Measurements from ENCODE around the gene ANKRD10.

The ANKRD10 gene

DNA sequence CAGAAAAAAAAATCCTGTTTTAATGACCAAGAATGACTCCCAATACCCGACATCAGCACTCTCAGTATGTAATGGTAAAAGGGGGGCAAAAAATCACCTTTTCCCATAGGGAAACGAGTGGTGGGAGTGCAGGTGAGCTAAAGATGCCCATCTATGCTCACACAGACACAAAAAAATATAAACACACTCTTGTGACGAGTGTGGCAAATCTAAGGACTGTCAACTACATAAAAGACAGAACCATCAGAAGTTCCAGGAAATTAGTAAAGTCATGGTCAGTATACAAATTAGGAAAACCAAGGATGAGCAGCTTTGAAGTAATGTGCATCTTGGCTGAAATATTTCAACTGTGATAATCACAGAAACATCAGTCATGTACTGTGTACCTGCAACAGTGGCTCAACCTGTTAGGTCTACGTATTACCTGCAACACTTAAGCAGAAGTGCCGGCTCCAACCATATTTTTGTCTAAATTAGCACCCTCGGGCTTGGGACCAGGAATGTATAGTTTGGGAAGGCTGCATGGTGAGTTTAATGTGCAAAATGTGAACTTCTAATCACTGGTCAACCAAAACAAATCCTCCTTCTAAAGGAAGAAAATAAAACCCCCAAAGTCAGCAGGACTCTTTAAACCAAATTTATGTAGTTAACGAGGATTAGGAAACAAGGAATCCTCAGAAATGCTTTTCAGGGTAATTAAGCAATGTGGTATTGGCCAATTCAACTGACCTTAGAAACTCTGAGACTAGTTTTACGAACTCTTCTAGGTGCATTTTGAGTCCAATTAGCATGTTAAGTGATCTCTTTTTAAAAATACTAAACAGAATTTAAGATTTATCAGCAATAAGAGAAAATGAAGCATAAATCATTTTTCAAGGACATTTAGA, 24.3 kb downstream of the ANKRD10 start:
- TF ChIP-seq, protein P1, sequence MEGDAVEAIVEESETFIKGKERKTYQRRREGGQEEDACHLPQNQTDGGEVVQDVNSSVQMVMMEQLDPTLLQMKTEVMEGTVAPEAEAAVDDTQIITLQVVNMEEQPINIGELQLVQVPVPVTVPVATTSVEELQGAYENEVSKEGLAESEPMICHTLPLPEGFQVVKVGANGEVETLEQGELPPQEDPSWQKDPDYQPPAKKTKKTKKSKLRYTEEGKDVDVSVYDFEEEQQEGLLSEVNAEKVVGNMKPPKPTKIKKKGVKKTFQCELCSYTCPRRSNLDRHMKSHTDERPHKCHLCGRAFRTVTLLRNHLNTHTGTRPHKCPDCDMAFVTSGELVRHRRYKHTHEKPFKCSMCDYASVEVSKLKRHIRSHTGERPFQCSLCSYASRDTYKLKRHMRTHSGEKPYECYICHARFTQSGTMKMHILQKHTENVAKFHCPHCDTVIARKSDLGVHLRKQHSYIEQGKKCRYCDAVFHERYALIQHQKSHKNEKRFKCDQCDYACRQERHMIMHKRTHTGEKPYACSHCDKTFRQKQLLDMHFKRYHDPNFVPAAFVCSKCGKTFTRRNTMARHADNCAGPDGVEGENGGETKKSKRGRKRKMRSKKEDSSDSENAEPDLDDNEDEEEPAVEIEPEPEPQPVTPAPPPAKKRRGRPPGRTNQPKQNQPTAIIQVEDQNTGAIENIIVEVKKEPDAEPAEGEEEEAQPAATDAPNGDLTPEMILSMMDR (conservative IDR thresholded peaks at IDR 0.05) = no peak
- no peak overlapping the region for H3K27ac ChIP-seq

- H3K27ac ChIP-seq = no peak overlapping the region
- TF ChIP-seq, protein P1 (conservative IDR thresholded peaks at IDR 0.05) = no peak
These were observed 26.5 kb downstream of the ANKRD10 start for GRCh38 chr13:110888390-110888789.

DNA sequence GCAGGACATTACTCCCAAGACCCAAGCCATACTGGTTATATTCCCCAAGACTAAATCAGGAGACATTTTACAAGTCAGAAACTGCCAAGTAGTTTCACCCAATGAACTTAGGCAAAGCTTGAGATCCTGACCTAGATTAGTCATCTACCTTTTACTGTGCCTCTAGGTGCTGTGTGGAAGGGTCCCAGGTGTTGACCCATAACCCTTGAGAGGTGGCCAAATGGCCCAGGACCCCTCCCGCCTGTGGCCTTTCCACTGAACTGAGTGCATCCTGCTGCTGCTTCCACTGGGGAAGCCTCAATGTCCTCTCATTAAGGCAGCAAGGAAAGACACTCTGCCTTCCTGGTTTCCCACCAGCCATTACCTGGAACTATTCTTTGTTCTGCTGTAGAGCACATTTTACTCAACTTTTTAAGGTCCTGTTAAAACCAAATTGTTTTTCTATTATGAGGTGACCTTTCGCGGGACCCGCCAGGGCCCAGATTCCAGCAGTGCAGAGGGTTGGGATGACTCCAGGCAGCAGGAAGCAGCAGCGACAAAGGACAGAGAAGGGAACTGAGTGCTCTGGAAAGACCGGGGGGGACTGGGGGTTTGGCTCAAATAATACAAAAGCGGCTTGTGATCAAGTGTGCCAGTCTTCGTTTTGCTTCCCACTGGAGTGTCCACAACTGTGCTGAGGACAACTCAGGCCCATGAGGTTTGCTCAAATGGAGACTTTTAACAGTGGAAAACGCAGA, 27.1 kb downstream of the ANKRD10 start:
- no peak overlapping the region for H3K27ac ChIP-seq
- TF ChIP-seq, protein P1 (conservative IDR thresholded peaks at IDR 0.05) = no peak

- no peak overlapping the region for H3K27ac ChIP-seq
- TF ChIP-seq, protein P1 (conservative IDR thresholded peaks at IDR 0.05) = no peak
These were observed 27.8 kb downstream of the ANKRD10 start for GRCh38 chr13:110886870-110887596.

DNA sequence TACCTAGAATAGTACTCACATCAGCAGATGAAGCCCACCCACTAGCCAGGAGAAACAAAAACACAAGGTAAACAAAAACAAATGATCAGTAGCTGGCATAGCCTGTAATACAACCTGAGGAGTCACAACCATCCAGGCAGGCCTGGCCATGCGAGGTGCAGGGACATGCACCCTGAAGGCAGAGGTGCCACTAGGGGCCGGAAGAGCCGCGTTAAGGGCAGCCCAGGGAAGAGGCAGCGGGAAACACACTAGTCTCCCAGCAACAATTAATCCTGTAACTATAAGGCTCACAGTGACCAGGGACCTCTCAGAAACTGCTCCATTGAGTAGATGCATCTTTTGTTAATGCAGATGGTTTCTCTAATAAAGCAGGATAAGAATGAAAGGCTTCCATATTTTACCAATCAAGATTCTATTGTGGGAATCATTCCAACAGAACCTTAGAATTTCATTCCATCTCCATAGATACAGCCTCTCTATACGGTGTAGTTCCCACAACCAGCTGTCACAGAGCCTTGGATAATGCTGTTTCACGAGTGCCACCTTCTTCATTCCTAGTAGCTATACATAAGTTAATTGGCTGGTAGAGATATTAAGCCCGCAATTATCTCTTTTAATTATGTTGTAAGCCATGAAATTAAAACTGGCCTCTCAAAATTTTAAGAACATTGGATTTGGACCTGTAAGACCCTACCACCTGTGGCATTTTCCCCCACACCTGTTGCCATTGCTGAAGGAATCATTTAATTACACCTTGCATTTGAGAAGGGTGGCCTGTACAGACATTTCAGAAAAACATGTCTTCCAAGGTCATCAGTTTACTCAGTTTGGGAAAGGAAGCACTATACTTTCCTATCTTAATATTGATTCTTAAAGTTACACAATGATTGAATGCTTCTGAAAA, 28.7 kb downstream of the ANKRD10 start:
- TF ChIP-seq, protein P1 (conservative IDR thresholded peaks at IDR 0.05) = no peak; the same call in 1 of the 2 replicates
- H3K27ac ChIP-seq = no peak overlapping the region

GRCh38 chr13:110885516-110885915, 29.4 kb downstream of the ANKRD10 start:
- TF ChIP-seq, protein P1 (conservative IDR thresholded peaks at IDR 0.05) = no peak; the same call in 1 of the 2 replicates
- no peak overlapping the region for H3K27ac ChIP-seq
